ENCODE results near the gene RUNX3.

The RUNX3 gene

GRCh38 chr1:24945354-24946326, 15.6 kb upstream of the RUNX3 start:
- DNase-seq, result no peak

GRCh38 chr1:24944318-24944717, 14.2 kb upstream of the RUNX3 start:
- DNase-seq, result no peak

- no peak for DNase-seq
These were observed 12.7 kb upstream of the RUNX3 start for GRCh38 chr1:24942789-24943188.

GRCh38 chr1:24941564-24941963, 11.5 kb upstream of the RUNX3 start:
- no peak for DNase-seq

- no peak for DNase-seq
These were observed 10.2 kb upstream of the RUNX3 start for GRCh38 chr1:24940231-24940630.

- no peak for DNase-seq
These were observed 9.7 kb upstream of the RUNX3 start for GRCh38 chr1:24939675-24940193.

GRCh38 chr1:24939040-24939674, 9.1 kb upstream of the RUNX3 start:
- DNase-seq, result no peak

- DNase-seq, result no peak
These were observed 8.2 kb upstream of the RUNX3 start for GRCh38 chr1:24938276-24938675.

GRCh38 chr1:24936684-24937083, 6.6 kb upstream of the RUNX3 start:
- DNase-seq, result no peak

GRCh38 chr1:24935615-24936484, 5.8 kb upstream of the RUNX3 start:
- no peak for DNase-seq

- no peak for DNase-seq
These were observed 5.1 kb upstream of the RUNX3 start for GRCh38 chr1:24935196-24935526.

GRCh38 chr1:24934310-24935195, 4.5 kb upstream of the RUNX3 start:
- DNase-seq, result no peak

GRCh38 chr1:24933468-24933867, 3.4 kb upstream of the RUNX3 start:
- no peak for DNase-seq

GRCh38 chr1:24932725-24933294, 2.7 kb upstream of the RUNX3 start:
- DNase-seq, result no peak

- no peak for DNase-seq
These were observed 2.2 kb upstream of the RUNX3 start for GRCh38 chr1:24932284-24932683.

GRCh38 chr1:24931468-24932231, 1.6 kb upstream of the RUNX3 start:
- DNase-seq, result no peak

GRCh38 chr1:24931146-24931467, 1.0 kb upstream of the RUNX3 start:
- DNase-seq, result no peak

GRCh38 chr1:24929398-24930259, 447 bp downstream of the RUNX3 start:
- no peak for DNase-seq

GRCh38 chr1:24928689-24929397, 1.2 kb downstream of the RUNX3 start:
- no peak for DNase-seq
